IMR-90 (cell line): Measurements from ENCODE around the gene THOC2.
"Not testable (repeated sequence)": the region's sequence is repeated elsewhere in the genome, so short reads cannot be mapped to it uniquely, and the experiment has no call there.

Experiments used
- MAFK ChIP-seq: IDR thresholded peaks from 2 replicates; pipeline ENCODE4 v1.6.1; 2012; ENCODE audit warnings: low read depth, low read length, improper control_type of control experiment
- MAZ ChIP-seq: IDR thresholded peaks from 2 replicates; pipeline ENCODE4 v1.6.1; 2012; ENCODE audit warnings: low read depth, mild to moderate bottlenecking, low read length, improper control_type of control experiment, moderate library complexity, borderline replicate concordance
- POLR2A ChIP-seq: IDR thresholded peaks from 2 replicates; pipeline ENCODE4 v1.6.1; 2012; ENCODE audit warnings: mild to moderate bottlenecking, low read depth, low read length
- RAD21 ChIP-seq: IDR thresholded peaks from 2 replicates; pipeline ENCODE4 v1.6.1; 2012; ENCODE audit warnings: low read length, improper control_type of control experiment
- RCOR1 ChIP-seq: IDR thresholded peaks from 2 replicates; pipeline ENCODE4 v1.6.1; 2012; ENCODE audit warnings: mild to moderate bottlenecking, low read length, improper control_type of control experiment; ENCODE audit not compliant: insufficient replicate concordance
- TF ChIP-seq, protein P1 (sequence below): conservative IDR thresholded peaks from 2 replicates; pipeline ENCODE4 v1.5.1; 2012; ENCODE audit warnings: mild to moderate bottlenecking, low read depth, low read length, improper control_type of control experiment
- TF ChIP-seq, protein P2 (sequence below): fragments of 150-350 bp; IDR thresholded peaks from 2 replicates; pipeline ENCODE4 v1.6.1; 2017; ENCODE audit warnings: mild to moderate bottlenecking, antibody characterized with exemption, low read length, low read depth
- TF ChIP-seq, protein P3 (sequence below): fragments of 150-350 bp; IDR thresholded peaks from 2 replicates; pipeline ENCODE4 v1.6.1; 2016; ENCODE audit warnings: low read depth, mild to moderate bottlenecking, low read length, moderate library complexity, borderline replicate concordance

DNA sequence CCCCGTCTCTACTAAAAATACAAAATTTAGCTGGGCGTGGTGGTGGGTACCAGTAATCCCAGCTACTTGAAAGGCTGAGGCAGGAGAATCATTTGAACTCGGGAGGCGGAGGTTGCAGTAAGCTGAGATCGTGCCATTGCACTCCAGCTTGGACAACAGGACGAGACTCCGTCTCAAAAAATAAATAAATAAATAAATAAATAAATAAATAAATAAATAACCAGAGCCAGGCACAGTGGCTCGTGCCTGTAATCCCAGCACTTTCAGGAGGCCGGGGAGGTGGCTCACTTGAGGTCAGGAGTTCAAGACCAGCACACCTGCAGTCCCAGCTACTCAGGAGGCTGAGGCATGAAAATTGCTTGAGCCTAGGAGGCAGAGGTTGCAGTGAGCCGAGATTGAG lies 48.9 kb upstream of the THOC2 start:
- TF ChIP-seq, protein P1, sequence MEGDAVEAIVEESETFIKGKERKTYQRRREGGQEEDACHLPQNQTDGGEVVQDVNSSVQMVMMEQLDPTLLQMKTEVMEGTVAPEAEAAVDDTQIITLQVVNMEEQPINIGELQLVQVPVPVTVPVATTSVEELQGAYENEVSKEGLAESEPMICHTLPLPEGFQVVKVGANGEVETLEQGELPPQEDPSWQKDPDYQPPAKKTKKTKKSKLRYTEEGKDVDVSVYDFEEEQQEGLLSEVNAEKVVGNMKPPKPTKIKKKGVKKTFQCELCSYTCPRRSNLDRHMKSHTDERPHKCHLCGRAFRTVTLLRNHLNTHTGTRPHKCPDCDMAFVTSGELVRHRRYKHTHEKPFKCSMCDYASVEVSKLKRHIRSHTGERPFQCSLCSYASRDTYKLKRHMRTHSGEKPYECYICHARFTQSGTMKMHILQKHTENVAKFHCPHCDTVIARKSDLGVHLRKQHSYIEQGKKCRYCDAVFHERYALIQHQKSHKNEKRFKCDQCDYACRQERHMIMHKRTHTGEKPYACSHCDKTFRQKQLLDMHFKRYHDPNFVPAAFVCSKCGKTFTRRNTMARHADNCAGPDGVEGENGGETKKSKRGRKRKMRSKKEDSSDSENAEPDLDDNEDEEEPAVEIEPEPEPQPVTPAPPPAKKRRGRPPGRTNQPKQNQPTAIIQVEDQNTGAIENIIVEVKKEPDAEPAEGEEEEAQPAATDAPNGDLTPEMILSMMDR = not testable (repeated sequence)
- not testable (repeated sequence) for TF ChIP-seq POLR2A, MAFK, MAZ, RCOR1, RAD21
- TF ChIP-seq, protein P2, sequence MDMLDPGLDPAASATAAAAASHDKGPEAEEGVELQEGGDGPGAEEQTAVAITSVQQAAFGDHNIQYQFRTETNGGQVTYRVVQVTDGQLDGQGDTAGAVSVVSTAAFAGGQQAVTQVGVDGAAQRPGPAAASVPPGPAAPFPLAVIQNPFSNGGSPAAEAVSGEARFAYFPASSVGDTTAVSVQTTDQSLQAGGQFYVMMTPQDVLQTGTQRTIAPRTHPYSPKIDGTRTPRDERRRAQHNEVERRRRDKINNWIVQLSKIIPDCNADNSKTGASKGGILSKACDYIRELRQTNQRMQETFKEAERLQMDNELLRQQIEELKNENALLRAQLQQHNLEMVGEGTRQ = not testable (repeated sequence)
- TF ChIP-seq, protein P3, sequence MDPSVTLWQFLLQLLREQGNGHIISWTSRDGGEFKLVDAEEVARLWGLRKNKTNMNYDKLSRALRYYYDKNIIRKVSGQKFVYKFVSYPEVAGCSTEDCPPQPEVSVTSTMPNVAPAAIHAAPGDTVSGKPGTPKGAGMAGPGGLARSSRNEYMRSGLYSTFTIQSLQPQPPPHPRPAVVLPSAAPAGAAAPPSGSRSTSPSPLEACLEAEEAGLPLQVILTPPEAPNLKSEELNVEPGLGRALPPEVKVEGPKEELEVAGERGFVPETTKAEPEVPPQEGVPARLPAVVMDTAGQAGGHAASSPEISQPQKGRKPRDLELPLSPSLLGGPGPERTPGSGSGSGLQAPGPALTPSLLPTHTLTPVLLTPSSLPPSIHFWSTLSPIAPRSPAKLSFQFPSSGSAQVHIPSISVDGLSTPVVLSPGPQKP = not testable (repeated sequence)
